Stimulated activated CD4-positive, alpha-beta T cell treated with anti-CD3 and anti-CD28 coated beads, TNF-alpha, amount 100 ng/mL, for 1 hour (primary cell): ENCODE results near the gene LMTK3.
"Not testable (repeated sequence)": the region's sequence is repeated elsewhere in the genome, so short reads cannot be mapped to it uniquely, and the experiment has no call there.

Experiments used
- DNase-seq, 3 donors: peaks; one replicate each; pipeline ENCODE4 v3.0.0-alpha.2; 2020; ENCODE audit warnings: low read depth in 3 of 3, low spot score in 1 of 3

The LMTK3 gene

DNA sequence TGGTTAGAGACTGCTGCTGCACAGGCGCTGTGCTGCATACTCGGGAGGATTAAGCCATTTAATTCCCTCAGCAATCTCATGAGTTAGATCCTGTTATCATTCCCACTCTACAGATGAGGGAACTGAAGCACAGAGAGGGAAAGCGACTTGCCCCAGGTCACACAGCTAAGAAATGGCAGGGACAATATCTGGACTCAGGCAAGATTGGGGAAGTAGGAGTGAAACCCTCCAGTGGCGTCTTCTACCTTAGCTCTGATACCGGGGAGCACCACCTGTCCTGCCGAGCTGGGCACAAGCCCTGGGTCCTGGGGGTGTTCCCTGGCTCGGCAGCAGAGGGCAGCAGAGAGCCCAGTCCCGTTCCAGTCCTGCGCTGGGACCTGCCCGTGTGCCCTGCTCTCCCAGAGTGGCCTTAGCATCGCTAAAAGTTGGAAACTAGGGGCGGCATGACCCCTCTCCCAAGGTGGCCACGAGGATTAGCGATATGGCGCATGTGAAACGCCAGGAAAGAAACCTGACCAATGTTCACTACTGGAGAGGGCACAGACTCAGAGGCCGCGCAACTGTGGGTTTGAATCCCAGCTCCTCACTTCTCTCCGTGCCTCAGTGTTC lies 21.9 kb downstream of the LMTK3 start:
- DNase-seq: peak in 2 of 3 donors; percentile 63 to 80

DNA sequence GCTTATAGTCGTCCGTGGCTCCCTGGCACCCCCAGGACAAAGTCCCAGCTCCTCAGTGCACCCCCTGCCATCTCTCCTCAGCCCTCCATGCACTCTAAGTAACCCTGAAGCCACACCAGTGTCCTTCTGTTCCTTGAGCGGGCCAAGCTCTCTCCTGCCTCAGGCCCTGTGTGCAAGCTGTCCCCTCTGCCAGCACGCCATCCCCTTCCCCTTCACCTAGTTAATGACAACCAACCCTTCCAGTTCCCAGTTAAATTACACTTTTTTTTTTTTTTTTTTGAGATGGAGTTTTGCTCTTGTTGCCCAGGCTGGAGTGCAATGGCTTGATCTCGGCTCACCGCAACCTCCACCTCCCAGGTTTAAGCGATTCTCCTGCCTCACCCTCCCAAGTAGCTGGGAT lies 23.2 kb downstream of the LMTK3 start:
- DNase-seq: not testable (repeated sequence)

DNA sequence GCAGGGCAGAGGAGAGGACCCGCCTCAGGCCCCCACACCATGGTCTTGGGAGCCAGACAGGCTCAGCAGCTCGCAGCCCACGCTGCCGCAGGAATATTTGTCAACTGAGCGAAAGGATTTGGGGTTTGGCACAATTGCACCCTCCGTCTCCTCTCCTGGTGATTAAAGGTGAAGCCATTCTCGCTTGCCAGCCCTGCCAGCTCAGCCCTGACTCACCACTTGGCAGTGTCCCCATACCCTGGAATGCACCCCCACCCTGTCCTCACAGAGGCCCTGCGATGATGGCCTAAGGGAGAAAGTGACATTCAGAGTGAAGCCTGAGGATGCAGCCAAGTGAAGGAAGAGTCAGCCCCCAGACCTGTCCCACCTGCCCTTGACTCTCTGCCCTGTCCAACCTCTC lies 23.7 kb downstream of the LMTK3 start:
- no peak for DNase-seq

DNA sequence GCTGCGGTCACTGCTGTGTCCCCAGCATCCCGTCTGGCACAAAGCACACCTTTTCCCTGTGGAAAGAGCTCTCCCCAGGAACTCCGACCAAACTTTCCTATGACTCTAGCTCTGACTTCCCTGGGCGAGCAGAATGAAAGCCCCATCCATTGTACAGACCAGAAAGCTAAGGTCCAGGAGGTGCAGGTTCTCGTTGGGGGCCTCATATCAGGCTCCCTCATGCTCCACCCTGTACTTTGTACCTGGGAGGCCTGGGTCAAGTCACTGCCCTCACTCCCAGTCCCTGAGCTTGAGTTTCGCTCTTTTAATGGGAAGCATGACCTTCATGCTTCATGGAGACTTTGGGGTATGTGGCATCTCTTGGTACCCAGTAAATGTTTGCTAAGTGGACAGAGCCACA lies 24.1 kb downstream of the LMTK3 start:
- DNase-seq: no peak

DNA sequence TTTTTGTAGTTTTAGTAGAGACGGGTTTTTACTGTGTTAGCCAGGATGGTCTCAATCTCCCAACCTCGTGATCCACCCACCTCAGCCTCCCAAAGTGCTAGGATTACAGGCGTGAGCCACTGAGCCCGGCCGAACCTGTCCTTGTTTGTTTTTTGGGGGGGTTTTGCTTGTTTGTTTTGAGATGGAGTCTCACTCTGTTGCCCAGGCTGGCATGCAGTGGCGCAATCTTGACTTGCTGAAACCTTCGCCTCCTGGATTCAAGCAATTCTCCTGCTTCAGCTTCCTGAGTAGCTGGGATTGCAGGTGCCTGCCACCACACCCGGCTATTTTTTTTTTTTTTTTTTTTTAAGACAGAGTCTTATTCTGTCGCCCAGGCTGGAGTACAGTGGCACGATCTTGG lies 24.9 kb downstream of the LMTK3 start:
- DNase-seq: not testable (repeated sequence)

DNA sequence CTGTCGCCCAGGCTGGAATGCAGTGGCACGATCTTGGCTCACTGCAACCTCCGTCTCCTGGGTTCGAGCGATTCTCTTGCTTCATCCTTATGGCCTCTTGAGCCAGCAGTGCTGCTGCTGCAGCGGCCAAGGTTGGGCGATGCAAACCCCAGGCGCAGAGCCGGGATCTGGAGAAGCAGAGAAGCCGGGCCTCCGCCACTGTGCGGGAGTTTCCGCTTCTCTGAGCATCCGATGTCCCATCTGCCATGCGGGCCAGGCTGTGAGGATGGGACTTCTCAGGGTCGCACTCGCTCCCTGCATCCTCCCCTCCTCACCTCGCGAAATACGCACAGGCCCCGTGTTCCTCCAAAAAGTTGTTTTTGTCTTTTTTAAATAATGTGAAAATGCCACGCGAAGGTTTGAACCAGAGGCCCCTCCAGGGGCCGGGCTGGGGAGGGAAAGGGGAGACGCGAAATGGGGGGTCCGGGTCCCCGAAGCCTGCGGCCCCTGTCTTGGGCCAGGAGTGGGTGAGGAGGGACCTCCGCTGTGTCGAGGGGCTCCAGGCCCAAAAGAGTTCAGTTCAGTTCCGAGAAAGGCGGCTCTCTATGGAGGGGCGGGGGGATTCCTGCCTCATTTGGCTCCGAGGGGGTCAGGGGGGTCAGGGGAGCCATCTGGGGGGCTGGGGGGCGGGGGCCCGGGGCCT lies 26.6 kb downstream of the LMTK3 start:
- DNase-seq: no peak

DNA sequence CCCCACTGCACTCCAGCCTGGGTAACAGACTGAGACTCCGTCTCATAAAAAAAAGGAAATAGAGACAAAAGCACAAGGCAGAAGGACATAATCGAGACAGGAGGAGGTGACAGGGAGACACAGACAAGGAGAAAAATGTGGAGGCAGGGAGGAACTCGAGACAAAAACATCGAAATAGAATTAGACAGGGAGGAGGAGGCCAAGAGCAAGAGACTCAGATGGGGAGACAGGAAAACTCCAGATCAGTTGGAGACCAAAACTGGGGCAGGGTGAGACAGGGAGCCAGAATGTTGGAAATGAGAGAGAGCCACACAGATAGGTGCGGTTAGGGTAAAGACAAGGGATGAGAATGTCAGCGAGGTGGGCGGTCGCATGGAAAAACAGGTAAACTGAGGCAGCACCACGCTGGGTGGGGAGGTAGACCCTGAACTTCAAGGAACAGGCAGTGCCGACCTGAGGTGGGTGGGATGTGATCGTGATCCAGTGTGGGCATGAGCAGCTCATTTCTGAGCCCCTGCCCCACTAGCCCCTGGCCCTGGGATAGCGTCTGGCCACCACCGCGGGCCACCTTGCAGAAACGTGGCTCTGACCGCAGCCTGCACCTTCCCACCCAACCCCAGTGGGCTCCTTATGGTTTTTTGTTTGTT lies 27.3 kb downstream of the LMTK3 start:
- DNase-seq: no peak

DNA sequence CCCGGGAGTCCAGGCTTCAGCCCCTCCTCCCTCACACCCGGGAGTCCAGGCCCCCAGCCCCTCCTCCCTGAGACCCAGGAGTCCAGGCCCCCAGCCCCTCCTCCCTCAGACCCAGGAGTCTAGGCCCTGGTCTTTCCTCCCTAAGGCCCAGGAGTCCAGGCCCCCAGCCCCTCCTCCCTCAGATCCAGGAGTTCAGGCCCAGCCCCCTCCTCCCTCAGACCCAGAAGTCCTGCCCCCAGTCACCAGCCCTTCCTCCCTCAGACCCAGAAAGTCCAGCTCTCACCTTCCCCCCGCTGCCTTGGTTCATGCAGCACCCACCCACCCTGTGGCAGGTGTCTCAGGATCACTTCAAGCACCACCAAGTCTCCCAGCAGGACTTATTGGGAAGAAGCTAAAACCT lies 28.3 kb downstream of the LMTK3 start:
- no peak for DNase-seq

DNA sequence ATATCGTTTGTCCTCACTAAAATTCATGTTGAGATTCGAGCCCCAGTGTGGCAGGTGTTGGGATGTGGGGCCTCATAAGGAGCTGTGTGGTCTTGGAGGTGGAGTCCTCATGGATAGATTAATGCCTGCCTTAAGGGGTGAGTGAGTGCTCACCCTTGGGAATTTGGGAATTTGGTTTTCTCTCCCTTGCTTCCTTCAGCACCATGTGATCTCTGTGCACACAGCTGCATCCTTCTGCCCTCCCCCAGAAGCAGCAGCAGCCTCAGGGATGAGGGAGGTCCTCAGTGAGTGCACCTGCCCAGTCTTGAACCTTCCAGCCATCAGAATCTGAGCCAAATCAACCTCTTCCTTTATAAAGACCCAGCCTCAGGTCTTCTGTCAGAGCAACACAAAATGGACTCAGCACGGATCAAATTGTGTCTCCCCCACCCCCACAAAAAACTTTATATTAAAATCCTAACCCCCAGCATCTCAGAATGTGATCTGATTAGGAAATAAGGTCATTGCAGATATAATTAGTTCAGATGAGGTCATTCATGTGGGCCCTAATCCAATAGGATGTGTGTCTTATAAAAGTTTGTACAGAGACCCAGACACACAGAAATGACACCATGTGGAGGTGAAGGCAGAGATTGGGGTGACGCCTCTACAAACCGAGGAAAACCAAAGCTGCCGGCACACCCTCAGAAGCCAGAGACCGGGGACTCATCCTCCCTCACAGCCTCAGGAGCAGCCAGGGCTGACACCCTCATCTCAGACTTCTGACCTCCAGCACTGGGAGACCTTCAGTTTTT lies 29.6 kb downstream of the LMTK3 start:
- DNase-seq: no peak

DNA sequence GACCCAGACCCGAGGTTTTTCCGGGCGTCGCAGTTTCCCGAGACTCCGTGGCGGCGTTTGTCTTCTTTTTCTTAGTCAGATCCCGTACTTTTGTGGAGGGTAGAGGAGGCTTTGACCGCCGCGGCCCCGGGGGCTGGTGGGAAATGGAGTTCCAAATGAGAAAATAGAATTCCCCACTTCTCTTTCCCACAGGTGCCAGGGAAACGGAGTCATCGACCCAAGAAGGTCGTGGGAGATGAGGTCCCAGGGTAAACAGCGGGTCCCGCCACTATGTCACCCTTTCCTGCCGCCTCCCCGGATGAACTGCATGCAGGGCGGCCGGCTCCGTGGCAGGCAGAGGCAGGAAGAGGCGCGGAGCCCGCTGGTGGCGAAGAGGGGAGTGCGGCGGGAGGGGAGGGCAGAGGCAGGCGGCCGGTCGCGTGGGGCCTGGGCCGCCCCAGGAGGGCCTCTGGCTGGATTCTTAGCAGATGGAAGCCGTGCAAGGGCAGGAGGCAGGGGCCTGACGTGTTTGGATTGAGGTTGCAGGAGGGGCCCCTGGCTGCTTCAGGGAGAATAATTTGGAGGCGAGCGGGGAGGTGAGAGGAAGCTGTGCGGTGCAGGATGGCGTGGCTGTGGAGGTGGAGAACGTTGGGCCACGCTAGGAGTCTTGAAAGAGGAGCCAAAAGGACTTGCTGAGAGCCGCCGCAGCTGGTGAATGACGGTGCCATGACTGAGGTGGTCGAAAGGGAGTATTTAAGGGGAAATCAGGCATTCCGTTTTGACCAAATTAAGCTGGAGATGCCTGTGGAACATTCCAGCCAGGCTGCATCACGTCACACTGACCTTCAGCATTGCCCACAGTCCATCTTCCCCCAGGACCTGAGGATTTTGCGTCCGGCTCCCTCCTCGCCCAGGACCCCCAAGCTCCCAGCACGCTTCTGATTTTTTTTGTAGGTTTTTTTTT lies 30.8 kb downstream of the LMTK3 start:
- peak in 1 of 3 donors; percentile 43 for DNase-seq

DNA sequence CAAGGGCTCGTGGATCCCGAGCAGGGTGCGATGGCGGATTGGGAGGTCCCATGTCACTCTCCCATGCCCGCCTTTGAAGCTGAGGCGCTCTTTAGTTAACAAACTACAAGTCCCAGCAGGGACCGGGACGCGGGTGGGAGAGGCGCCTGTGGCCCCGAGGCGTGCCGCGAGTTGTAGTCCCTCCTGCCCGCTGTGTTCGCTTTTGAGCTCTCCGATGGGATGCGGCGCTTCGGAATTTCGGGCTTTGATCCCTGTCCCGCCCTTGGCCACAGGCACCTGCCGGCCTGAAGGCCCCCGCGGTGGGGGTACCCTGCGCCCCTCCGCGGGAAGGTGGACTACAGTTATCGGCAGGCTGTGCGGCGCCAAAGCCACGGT lies 31.5 kb downstream of the LMTK3 start:
- peak in 1 of 3 donors; percentile 42 for DNase-seq

DNA sequence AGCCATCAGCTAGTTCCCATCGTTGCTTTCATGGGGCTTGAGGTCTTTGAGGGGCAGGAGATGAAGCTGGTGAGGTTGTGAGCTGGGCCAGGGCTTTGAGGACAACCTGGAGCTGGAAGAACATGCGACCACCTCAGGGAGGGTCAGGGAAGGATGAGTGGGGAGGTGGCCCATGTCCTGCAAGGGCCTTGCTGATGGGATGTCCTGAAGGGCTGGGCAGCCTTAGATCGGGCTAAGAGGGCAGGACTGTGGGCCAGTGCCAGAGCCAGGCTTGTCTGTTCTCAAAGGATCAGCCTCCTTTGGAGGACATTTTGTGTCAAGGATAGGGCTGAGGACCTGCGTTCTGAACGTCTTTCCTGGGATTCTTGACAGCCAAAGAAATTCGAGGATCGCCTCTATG lies 31.9 kb downstream of the LMTK3 start:
- DNase-seq: no peak

DNA sequence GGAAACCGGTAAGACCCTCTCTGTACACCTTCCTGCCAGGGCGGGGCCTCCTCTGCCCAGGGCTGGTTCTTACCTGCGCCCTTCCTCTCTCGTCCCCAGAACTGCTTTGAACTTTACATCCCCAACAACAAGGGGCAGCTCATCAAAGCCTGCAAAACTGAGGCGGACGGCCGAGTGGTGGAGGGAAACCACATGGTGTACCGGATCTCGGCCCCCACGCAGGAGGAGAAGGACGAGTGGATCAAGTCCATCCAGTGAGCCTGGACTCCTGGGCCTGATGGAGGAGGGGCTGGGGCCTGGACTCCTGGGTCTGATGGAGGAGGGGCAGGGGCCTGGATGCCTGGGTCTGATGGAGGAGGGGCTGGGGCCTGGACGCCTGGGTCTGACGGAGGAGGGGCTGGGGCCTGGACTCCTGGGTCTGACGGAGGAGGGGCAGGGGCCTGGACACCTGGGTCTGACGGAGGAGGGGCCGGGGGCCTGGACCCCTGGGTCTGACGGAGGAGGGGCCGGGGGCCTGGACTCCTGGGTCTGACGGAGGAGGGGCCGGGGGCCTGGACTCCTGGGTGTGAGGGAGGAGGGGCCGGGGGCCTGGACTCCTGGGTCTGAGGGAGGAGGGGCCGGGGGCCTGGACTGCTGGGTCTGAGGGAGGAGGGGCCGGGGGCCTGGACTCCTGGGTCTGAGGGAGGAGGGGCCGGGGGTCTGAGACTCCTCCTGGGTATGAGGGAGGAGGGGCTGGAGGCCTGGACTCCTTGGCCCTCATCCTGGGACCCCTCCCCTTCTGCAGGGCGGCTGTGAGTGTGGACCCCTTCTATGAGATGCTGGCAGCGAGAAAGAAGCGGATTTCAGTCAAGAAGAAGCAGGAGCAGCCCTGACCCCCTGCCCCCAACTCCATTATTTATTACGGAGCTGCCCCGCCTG lies 33.0 kb downstream of the LMTK3 start:
- DNase-seq: no peak

DNA sequence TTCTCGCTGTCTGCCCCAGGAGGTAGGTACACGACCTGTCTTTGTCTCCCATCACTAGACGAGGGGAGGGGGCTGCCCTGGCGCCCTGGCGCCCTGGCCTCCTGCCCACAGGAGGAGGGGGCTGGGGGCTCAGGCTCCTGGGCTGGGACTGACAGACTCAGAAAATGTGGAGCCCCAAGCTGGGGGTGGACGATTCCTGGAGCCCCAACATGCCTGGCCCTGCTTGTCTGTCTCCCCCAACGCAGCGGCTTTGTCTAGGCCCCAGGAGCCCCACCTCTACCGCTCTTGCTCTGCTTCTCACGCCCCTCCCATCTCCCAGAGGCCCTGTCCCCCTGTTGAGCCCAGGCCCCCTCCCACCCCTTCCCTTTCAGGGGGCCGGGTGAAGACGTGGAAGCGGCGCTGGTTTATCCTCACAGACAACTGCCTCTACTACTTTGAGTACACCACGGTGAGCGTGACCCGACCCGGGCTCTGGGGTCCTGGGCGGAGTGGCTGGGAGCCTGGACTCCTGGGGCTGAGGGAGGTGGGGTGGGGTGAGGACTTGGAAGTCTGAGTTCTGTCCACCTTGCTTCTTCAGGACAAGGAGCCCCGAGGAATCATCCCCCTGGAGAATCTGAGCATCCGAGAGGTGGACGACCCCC lies 33.8 kb downstream of the LMTK3 start:
- no peak for DNase-seq

DNA sequence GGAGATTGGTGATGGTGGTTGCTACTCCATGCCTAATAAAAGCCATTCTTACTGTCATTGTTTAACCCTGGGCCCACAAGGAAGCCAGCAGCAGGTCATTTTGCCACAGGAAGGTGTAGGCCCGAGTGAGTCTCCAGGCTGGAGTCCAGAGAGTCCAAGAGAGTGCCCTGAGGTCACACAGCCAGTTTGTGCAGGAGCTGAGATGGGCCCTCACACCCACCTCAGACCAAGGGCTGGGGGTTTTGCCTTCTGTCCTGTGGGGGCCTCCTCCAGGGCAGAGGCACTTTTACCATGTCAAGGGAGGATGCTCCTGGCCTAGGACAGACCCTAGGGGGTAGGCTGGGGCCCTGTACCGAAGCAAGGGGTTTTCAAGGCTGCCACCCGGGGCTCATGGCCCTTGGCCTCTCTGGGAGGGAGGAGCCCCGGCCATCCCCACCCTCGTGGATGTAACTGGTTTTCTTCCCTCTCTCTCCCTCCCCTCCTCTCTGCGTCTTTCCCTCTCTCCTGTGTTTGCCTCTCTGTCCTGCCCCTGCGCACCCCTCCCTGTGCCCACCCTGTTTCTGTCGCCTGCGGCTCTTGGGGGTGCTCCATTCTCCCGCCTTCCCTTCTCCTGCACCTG lies 34.5 kb downstream of the LMTK3 start:
- DNase-seq: no peak

DNA sequence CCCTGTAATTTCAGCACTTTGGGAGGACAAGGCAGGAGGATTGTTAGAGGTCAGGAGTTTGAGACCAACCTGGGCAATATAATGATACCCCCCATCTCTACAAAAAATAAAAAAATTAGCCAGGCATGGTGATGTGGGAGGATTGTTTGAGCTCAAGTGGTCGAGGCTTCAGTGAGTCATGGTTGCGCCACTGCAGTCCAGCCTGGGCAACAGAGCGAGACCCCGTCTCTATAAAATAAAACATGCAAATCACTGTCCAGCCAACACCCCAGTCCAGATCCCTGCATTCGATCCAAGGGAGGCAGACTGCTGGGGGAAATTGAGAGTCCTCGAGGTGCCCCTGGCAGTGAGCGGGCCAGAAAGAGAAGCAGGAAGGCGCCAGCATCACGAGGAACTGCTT lies 35.5 kb downstream of the LMTK3 start:
- DNase-seq: no peak

DNA sequence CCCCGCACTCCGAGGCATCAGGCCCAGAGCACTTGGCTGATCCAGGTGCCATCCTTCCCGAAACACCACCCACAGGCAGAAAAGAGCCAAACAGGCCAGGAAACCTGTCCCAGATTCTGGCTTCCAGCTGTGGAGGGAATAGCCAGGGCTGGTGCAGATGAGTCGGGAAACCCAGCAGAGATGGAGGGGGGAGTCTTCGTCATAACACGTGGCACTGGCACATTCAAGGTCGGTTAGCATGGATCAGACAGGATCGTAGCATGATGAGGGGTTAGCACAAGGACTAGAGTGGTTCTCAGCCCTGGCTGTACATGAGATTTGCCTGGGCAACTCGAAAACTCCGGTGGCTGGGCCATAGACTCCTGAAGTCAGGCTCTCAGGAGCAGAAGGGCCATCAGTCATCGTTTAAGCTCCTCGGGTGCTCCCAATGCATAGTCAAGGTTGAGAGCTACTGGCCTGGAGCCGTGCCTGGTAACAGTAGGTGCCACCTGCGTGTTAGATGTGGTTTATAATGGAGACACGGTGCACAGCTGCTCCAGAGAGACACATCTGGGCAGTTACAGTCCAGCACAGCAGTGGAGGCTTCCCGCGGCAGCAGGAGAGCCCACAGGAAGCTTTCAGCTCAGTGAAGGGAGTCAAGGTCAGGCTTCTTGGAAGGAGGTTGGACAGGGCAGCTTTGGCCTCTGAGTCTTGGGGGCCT lies 36.1 kb downstream of the LMTK3 start:
- no peak for DNase-seq

DNA sequence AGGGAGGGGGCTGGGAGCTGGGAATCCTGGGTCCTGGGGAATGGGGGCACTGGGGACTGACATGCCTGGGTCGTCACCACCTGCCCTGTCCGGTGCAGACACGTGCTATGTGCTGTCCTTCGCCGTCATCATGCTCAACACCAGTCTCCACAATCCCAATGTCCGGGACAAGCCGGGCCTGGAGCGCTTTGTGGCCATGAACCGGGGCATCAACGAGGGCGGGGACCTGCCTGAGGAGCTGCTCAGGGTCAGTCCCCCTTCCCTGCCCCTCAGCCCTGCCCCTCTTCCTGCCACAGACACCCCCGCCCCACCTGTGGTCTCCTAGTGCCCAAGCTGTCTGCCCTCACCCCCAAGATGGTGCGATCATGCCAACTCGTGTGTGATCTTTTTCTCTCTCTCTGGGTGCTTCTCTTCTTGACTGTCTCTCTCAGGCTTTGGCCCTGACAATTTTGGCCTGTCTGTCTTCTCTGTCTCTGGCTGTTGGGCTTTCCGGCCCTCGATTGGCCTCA lies 37.5 kb downstream of the LMTK3 start:
- no peak for DNase-seq
